Nephron (organoid): ENCODE data around the gene GJA9.

Source experiments
- H3K27ac Mint-ChIP-seq, 3 experiments: 2 replicates each; pipeline ENCODE4 v1.8.0; 2020; ENCODE audit warnings: mixed read lengths in 3 of 3, mild to moderate bottlenecking in 2 of 3, moderate library complexity in 1 of 3
- H3K27me3 Mint-ChIP-seq: 2 replicates; pipeline ENCODE4 v1.8.0; 2021; ENCODE audit warnings: low read depth, mild to moderate bottlenecking, moderate library complexity, mixed read lengths
- H3K36me3 Mint-ChIP-seq: 2 replicates; pipeline ENCODE4 v1.8.0; 2020; ENCODE audit warnings: low read depth, mixed read lengths
- H3K4me1 Mint-ChIP-seq: 2 replicates; pipeline ENCODE4 v1.8.0; 2020; ENCODE audit warnings: mixed read lengths
- H3K4me3 Mint-ChIP-seq, 3 experiments: 2 replicates each; pipeline ENCODE4 v1.8.0; 2020; ENCODE audit warnings: mild to moderate bottlenecking in 3 of 3, mixed read lengths in 3 of 3, moderate library complexity in 2 of 3
- H3K9me3 Mint-ChIP-seq: 2 replicates; pipeline ENCODE4 v1.8.0; 2020; ENCODE audit warnings: mixed read lengths
- TF ChIP-seq, protein P1 (sequence below), 3 experiments: fragments of 200-600 bp; sonication (generic); IDR thresholded peaks; one replicate each; pipeline ENCODE4 v1.5.0; 2021; ENCODE audit warnings: antibody characterized with exemption in 3 of 3; ENCODE audit not compliant: unreplicated experiment in 3 of 3

GJA9 gene

GRCh38 chr1:38826262-38826661 lies 55.1 kb downstream of the GJA9 start:
- Mint-ChIP-seq H3K27ac (no peak overlapping the region), H3K27me3 (peaks cover 51% of the 10 kb centered on the region), H3K4me1 (no peaks in the 10 kb centered on the region), H3K4me3 (no peak overlapping the region), H3K9me3 (no peaks in the 10 kb centered on the region), H3K36me3 (no peaks in the 10 kb centered on the region)
- TF ChIP-seq, protein P1, sequence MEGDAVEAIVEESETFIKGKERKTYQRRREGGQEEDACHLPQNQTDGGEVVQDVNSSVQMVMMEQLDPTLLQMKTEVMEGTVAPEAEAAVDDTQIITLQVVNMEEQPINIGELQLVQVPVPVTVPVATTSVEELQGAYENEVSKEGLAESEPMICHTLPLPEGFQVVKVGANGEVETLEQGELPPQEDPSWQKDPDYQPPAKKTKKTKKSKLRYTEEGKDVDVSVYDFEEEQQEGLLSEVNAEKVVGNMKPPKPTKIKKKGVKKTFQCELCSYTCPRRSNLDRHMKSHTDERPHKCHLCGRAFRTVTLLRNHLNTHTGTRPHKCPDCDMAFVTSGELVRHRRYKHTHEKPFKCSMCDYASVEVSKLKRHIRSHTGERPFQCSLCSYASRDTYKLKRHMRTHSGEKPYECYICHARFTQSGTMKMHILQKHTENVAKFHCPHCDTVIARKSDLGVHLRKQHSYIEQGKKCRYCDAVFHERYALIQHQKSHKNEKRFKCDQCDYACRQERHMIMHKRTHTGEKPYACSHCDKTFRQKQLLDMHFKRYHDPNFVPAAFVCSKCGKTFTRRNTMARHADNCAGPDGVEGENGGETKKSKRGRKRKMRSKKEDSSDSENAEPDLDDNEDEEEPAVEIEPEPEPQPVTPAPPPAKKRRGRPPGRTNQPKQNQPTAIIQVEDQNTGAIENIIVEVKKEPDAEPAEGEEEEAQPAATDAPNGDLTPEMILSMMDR (IDR thresholded peaks at IDR 0.05; ENCODE audit: unreplicated experiment in 3 of 3), result no peak
